ENCODE results near the gene ADCYAP1R1.

Gene ADCYAP1R1

GRCh38 chr7:31051598-31052486, at the start of gene ADCYAP1R1:
ADCYAP1R1 (plus strand) TSS chr7:31052308; CDS start chr7:31063265, 10,957 bp downstream.
- DNase-seq, result peak in 45 of 56 donors; percentile 11 to 80 (median 52)

GRCh38 chr7:31003097-31003496, 49.0 kb upstream of the ADCYAP1R1 start:
- DNase-seq, result no peak

GRCh38 chr7:31003721-31004120, 48.4 kb upstream of the ADCYAP1R1 start:
- DNase-seq, result no peak

GRCh38 chr7:31004393-31004792, 47.7 kb upstream of the ADCYAP1R1 start:
- no peak for DNase-seq

- DNase-seq, result no peak
Observed at GRCh38 chr7:31006857-31007256, 45.3 kb upstream of the ADCYAP1R1 start.

GRCh38 chr7:31007634-31008033, 44.5 kb upstream of the ADCYAP1R1 start:
- DNase-seq, result no peak

- peak in 3 of 56 donors; percentile 18 to 27 (median 24) for DNase-seq
Observed at GRCh38 chr7:31014826-31015225, 37.3 kb upstream of the ADCYAP1R1 start.

GRCh38 chr7:31017032-31017675, 35.0 kb upstream of the ADCYAP1R1 start:
- peak in 3 of 56 donors; percentile 13 to 22 (median 20) for DNase-seq

GRCh38 chr7:31017721-31018120, 34.4 kb upstream of the ADCYAP1R1 start:
- no peak for DNase-seq

- DNase-seq, result no peak
Observed at GRCh38 chr7:31019509-31019908, 32.6 kb upstream of the ADCYAP1R1 start.

- no peak for DNase-seq
Observed at GRCh38 chr7:31020161-31020560, 31.9 kb upstream of the ADCYAP1R1 start.

GRCh38 chr7:31020652-31021051, 31.5 kb upstream of the ADCYAP1R1 start:
- no peak for DNase-seq

GRCh38 chr7:31022117-31022516, 30.0 kb upstream of the ADCYAP1R1 start:
- no peak for DNase-seq

- DNase-seq, result no peak
Observed at GRCh38 chr7:31022726-31023125, 29.4 kb upstream of the ADCYAP1R1 start.

GRCh38 chr7:31023877-31024276, 28.2 kb upstream of the ADCYAP1R1 start:
- DNase-seq, result no peak

GRCh38 chr7:31027161-31027965, 24.7 kb upstream of the ADCYAP1R1 start:
- peak in 41 of 56 donors; percentile 3 to 84 (median 42) for DNase-seq

- DNase-seq, result no peak
Observed at GRCh38 chr7:31028006-31028405, 24.1 kb upstream of the ADCYAP1R1 start.

GRCh38 chr7:31028417-31028992, 23.6 kb upstream of the ADCYAP1R1 start:
- DNase-seq, result peak in 44 of 56 donors; percentile 9 to 82 (median 36)

- no peak for DNase-seq
Observed at GRCh38 chr7:31029251-31030042, 22.7 kb upstream of the ADCYAP1R1 start.

- DNase-seq, result no peak
Observed at GRCh38 chr7:31033674-31034300, 18.3 kb upstream of the ADCYAP1R1 start.
